ENCODE measurements around the gene SETD4. TPM values are rescaled to one million over a fixed set of nuclear protein-coding genes. Genes with fewer than 3 reads are reported as not detected.

The SETD4 gene
- total RNA-seq, 1 experiment from 2014 or later = 24.3 TPM

DNA sequence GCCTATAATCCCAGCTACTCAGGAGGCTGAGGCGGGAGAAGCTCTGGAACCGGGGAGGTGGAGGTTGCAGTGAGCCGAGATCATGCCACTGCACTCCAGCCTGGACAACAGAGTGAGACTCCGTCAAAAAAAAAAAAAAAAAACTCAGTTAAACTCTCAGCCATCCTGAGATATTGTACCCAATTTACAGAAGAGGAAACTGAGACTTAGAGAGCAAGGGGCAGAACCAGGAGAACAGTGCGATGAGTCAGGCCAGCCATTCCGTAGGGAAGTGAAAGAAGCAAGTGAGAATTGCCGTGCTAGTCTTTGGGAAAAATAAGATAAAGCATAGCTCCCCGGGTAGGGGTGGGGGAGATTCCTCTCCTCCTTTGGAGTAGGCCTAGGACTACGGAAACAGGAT lies 69.7 kb downstream of the SETD4 start:
- H3K4me3 Mint-ChIP-seq (ENCODE audit: unreplicated experiment) = no peak overlapping the region
- no peaks in the 10 kb centered on the region for H3K4me1 Mint-ChIP-seq (ENCODE audit: low read depth, unreplicated experiment)
- no peaks in the 10 kb centered on the region for H3K9me3 ChIP-seq
- no peak for DNase-seq
- no peaks in the 10 kb centered on the region for H3K27me3 Mint-ChIP-seq (ENCODE audit: insufficient read depth, unreplicated experiment)
- H3K36me3 ChIP-seq (ENCODE audit: control insufficient read depth, insufficient read depth, low read length) = no peaks in the 10 kb centered on the region
- H3K9me3 Mint-ChIP-seq (ENCODE audit: unreplicated experiment) = no peaks in the 10 kb centered on the region
- no peaks in the 10 kb centered on the region for H3K27me3 ChIP-seq (replicated peaks; ENCODE audit: control insufficient read depth, insufficient read depth, low read length)
- TF ChIP-seq, protein P1, sequence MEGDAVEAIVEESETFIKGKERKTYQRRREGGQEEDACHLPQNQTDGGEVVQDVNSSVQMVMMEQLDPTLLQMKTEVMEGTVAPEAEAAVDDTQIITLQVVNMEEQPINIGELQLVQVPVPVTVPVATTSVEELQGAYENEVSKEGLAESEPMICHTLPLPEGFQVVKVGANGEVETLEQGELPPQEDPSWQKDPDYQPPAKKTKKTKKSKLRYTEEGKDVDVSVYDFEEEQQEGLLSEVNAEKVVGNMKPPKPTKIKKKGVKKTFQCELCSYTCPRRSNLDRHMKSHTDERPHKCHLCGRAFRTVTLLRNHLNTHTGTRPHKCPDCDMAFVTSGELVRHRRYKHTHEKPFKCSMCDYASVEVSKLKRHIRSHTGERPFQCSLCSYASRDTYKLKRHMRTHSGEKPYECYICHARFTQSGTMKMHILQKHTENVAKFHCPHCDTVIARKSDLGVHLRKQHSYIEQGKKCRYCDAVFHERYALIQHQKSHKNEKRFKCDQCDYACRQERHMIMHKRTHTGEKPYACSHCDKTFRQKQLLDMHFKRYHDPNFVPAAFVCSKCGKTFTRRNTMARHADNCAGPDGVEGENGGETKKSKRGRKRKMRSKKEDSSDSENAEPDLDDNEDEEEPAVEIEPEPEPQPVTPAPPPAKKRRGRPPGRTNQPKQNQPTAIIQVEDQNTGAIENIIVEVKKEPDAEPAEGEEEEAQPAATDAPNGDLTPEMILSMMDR (IDR thresholded peaks at IDR 0.05; ENCODE audit: insufficient read depth in 1 of 2, low read depth in 1 of 2, low read length in 1 of 2, severe bottlenecking in 1 of 2, unreplicated experiment in 1 of 2) = no peak
- H3K4me3 ChIP-seq (ENCODE audit: low read depth, low read length) = no peak overlapping the region
- 0 out of 2 replicates have a peak, but pooled peaks cover 7% of the 10 kb centered on the region for H3K4me1 ChIP-seq
- intact Hi-C loops (cut with micrococcal nuclease; ENCODE audit: unreplicated experiment) = no loop called here
- ChIA-PET POLR2A (no interaction called here), CTCF (no interaction called here)
- H3K36me3 Mint-ChIP-seq (ENCODE audit: insufficient read depth, unreplicated experiment) = no peaks in the 10 kb centered on the region
- H3K27ac Mint-ChIP-seq (ENCODE audit: unreplicated experiment) = no peak overlapping the region
- no TSS peak for BruUV-seq (replicated peaks)

DNA sequence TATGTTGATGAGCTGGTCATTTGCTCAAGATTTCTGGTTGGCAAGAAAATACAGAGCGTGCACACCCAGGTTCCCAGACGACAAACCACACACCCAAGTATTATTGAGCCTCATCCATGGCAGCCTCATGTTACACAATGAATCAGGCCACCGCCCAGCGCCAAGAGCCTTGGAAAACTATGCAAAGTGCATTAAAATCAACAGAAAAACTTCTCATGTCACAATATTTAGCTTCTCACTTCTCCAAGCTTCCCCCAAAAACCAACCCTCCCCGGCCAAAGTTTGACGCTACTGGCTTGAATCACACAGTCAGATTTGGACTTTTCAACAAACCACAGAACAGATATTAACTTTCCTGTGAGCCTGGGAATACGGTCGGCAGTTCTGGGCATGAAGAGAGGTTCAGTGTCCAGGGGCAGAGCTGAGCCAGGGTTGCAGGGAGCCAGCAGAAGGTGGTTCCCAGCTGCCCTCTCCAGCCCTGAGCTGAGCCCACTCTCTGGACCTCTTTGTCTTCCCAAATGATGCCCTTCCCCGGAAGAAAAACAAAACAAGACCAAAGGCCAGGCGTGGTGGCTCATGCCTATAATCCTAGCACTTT lies 71.1 kb downstream of the SETD4 start:
- CTCF ChIA-PET = no interaction called here
- Mint-ChIP-seq H3K9me3 (ENCODE audit: unreplicated experiment) (no peaks in the 10 kb centered on the region), H3K4me3 (ENCODE audit: unreplicated experiment) (no peak overlapping the region), H3K4me1 (ENCODE audit: low read depth, unreplicated experiment) (peaks cover 10% of the 10 kb centered on the region), H3K27me3 (ENCODE audit: insufficient read depth, unreplicated experiment) (no peaks in the 10 kb centered on the region), H3K36me3 (ENCODE audit: insufficient read depth, unreplicated experiment) (no peaks in the 10 kb centered on the region), H3K27ac (ENCODE audit: unreplicated experiment) (no peak overlapping the region)
- no peak for DNase-seq
- TF ChIP-seq, protein P1 (IDR thresholded peaks at IDR 0.05; ENCODE audit: insufficient read depth in 1 of 2, low read depth in 1 of 2, low read length in 1 of 2, severe bottlenecking in 1 of 2, unreplicated experiment in 1 of 2) = no peak
- Histone ChIP-seq H3K9me3 (no peaks in the 10 kb centered on the region), H3K4me3 (ENCODE audit: low read depth, low read length) (no peak overlapping the region), H3K4me1 (peaks cover 20% of the 10 kb centered on the region), H3K27me3 (replicated peaks; ENCODE audit: control insufficient read depth, insufficient read depth, low read length) (no peaks in the 10 kb centered on the region), H3K36me3 (ENCODE audit: control insufficient read depth, insufficient read depth, low read length) (no peaks in the 10 kb centered on the region)
- POLR2A ChIA-PET = no interaction called here
- no TSS peak for BruUV-seq (replicated peaks)
- intact Hi-C loops (cut with micrococcal nuclease; ENCODE audit: unreplicated experiment) = no loop called here

DNA sequence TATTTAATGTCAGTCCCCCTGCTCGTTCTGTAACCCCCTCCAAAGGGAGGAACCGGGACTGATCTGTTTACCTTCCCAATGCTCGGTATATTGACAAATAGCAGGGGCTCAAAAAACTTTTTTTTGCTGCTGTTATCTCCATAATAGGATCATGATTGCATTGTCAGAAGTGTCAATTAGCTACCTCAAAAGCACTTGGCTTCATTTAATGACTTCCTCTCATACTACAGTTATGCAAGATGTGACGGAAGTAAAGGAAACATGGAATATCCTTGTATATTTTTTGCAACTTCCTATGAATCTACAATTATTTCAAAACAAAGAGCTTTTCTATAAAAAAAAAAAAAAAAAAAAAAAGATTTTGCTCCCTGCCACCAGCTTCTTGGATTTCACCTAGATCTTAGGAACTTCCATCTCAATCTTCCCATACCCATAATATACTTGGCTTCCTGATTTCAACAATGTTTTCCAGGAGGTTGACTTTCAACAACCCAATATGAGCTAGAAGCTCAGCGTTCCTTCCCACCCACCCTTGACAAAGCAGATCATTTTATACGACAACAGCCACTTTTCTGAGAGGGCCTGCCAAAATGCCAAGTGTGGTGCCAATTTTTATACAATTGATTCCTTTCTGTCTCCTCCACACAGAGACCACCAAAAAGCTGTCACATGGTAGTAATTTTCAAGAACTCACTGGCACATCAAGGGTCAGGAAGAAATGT lies 71.7 kb downstream of the SETD4 start:
- BruUV-seq (replicated peaks) = no TSS peak

More for the DNA sequence above, 71.7 kb downstream of the SETD4 start:
- ChIA-PET CTCF (interaction anchor here (2.1 kb wide), 1 partner anchor 39 kb away, joined by 5 read pairs; no protein-coding TSS in a partner anchor), POLR2A (no interaction called here)
- Histone ChIP-seq H3K4me1 (peaks cover 27% of the 10 kb centered on the region), H3K27me3 (replicated peaks; ENCODE audit: control insufficient read depth, insufficient read depth, low read length) (no peaks in the 10 kb centered on the region), H3K4me3 (ENCODE audit: low read depth, low read length) (no peak overlapping the region), H3K9me3 (no peaks in the 10 kb centered on the region), H3K36me3 (ENCODE audit: control insufficient read depth, insufficient read depth, low read length) (no peaks in the 10 kb centered on the region)
- no peak overlapping the region for H3K4me3 Mint-ChIP-seq (ENCODE audit: unreplicated experiment)
- H3K27me3 Mint-ChIP-seq (ENCODE audit: insufficient read depth, unreplicated experiment) = no peaks in the 10 kb centered on the region
- no peaks in the 10 kb centered on the region for H3K9me3 Mint-ChIP-seq (ENCODE audit: unreplicated experiment)
- intact Hi-C loops (cut with micrococcal nuclease; ENCODE audit: unreplicated experiment) = no loop called here
- peaks cover 10% of the 10 kb centered on the region for H3K4me1 Mint-ChIP-seq (ENCODE audit: low read depth, unreplicated experiment)
- TF ChIP-seq, protein P1 (IDR thresholded peaks at IDR 0.05; ENCODE audit: insufficient read depth in 1 of 2, low read depth in 1 of 2, low read length in 1 of 2, severe bottlenecking in 1 of 2, unreplicated experiment in 1 of 2) = no peak
- DNase-seq = no peak
- no peaks in the 10 kb centered on the region for H3K36me3 Mint-ChIP-seq (ENCODE audit: insufficient read depth, unreplicated experiment)
- no peak overlapping the region for H3K27ac Mint-ChIP-seq (ENCODE audit: unreplicated experiment)

All from Caco-2 (cell line).